RCC 7860 (cell line): ENCODE measurements around the gene HS6ST3.
"Not testable (repeated sequence)": the region's sequence is repeated elsewhere in the genome, so short reads cannot be mapped to it uniquely, and the experiment has no call there.

Source experiments
- DNase-seq: peaks from one replicate; pipeline ENCODE4 v3.0.0-alpha.2; 2015; ENCODE audit warnings: low spot score
- FAIRE-seq: peaks from 2 replicates; lab custom pipeline; 2012; peaks lifted over from hg19 to GRCh38; lab: Jason Lieb, UNC

HS6ST3 gene

DNA sequence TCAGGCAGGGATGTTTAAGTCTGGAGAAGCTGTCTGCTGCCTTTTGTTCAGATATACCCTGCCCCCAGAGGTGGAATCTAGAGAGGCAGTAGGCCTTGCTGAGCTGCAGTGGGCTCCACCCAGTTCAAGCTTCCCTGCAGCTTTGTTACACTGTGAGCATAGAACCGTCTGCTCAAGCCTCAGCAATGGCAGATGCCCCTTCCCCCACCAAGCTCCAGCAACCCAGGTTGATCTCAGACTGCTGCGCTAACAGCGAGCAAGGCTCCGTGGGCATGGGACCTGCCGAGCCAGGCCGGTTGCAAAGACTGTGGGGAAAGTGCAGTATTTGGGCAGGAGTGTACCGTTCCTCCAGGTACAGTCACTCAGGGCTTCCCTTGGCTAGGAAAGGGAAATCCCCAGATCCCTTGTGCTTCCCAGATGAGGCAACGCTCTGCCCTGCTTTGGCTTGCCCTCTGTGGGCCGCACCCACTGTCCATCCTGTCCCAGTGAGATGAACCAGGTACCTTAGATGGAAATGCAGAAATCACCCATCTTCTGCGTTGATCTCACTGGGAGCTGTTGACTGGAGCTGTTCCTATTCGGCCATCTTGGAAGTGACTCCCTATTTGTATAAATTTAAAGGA, 434.6 kb downstream of the HS6ST3 start:
- DNase-seq, FAIRE-seq: not testable (repeated sequence)

- no peak for DNase-seq
- FAIRE-seq, result no peak
These were observed 435.8 kb downstream of the HS6ST3 start for GRCh38 chr13:96525715-96526114.

DNA sequence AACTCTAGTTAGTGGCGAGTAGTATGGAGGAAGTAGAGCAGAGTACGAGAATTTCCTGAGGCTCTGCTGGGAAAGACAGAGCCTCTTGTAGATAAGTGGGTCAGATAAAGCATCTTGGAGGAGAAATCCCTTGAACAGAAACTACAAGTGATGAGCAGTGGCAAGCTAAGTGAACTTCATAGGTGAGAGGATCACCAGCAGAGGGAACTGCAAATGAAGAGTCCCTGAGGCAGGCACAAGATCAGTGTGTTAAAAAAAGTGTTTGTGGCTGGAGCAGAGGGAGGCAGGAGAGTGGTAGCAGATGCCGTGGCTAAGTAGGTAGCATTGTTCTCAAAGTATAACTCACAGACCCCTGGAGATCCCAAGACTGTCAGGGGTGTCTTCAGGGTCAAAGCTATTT, 437.6 kb downstream of the HS6ST3 start:
- FAIRE-seq (no peak), DNase-seq (no peak)

DNA sequence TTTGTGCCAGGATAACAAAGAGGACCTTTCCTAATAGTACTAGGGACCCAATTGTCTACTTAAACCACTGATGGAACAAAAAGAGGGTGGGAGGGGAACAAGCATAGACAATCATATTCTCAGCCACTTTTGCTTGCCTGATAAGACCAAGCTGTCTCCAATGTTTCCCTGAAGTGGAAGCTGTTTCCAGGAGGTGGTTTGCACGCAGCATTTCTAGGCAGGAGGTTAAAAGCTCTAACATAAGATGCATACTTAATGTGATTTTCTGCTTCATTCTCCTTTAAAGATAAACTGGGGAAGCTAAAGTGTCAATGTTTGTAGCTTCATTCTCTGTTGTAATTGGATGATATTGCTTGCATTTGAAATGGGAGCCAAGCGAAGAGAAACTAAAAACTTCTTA, 442.9 kb downstream of the HS6ST3 start:
- DNase-seq (no peak), FAIRE-seq (no peak)

- no peak for FAIRE-seq
- DNase-seq, result no peak
These were observed 443.5 kb downstream of the HS6ST3 start for GRCh38 chr13:96533408-96533807.

GRCh38 chr13:96539791-96540190, 449.9 kb downstream of the HS6ST3 start:
- DNase-seq (no peak), FAIRE-seq (no peak)

DNA sequence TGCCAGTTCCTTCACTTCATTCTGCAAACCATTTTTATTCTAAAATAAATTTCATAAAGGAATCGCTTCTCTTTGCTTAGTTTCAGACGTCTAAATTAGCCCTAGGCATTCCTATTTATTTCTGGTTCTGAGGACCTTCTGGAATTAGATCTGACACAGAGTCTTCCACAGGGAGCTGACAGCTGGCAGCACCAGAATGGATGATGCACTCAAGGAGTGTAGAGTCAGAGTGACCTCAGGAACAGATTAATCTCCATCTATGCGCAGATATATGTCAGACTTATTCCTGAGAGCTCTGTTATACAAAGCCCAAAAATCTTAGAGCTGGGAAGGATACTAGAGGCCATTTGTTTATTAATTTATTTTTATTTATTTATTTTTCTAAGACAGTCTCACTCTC, 450.8 kb downstream of the HS6ST3 start:
- DNase-seq (no peak), FAIRE-seq (no peak)

- no peak for FAIRE-seq
- no peak for DNase-seq
These were observed 453.1 kb downstream of the HS6ST3 start for GRCh38 chr13:96542986-96543385.

GRCh38 chr13:96544957-96545356, 455.1 kb downstream of the HS6ST3 start:
- FAIRE-seq, result no peak

GRCh38 chr13:96546463-96546862, 456.6 kb downstream of the HS6ST3 start:
- FAIRE-seq, result no peak
- DNase-seq, result no peak

More at GRCh38 chr13:96544957-96545356, 455.1 kb downstream of the HS6ST3 start:
- no peak for DNase-seq

DNA sequence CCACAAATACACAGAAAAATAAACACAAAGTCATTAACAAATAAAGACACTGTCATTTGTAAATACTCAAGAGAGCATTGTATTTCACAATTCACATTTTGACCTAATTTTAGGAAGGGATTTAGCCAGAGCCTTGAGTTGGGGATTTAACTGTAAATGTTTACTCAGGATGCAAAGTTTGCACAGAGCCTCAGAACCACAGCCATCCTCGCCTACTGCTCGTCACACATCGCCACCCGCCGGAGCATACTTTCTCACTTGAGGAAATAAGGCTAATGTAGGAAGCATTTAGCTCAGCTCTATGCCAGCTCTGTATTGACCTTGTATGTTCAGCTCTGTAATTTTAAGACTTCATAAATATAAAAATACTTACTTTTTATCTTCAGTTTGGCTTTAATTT, 461.6 kb downstream of the HS6ST3 start:
- FAIRE-seq (no peak), DNase-seq (no peak)

- DNase-seq, result no peak
- FAIRE-seq, result no peak
These were observed 462.7 kb downstream of the HS6ST3 start for GRCh38 chr13:96552559-96552958.

DNA sequence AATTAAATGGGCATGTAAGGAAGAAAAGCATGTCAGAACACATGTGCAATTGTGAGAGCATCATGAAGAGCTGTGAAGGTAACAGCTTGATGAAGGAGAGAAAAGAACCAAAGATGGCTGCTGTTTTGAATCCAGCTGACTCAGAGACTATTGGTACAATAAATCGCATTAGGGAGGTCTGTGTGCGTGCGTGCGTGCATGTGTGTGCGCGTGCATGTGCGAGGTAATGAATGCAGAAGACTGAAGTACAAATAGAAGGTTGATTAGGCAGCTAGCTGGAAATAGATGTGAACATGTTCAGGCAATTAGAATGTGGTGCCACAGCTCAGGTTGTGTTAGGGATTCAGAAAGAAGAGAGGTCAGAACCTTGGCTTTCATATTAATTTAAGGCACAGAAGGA, 463.9 kb downstream of the HS6ST3 start:
- no peak for FAIRE-seq
- no peak for DNase-seq

- DNase-seq, result no peak
- FAIRE-seq, result no peak
These were observed 483.7 kb downstream of the HS6ST3 start for GRCh38 chr13:96573563-96573962.

GRCh38 chr13:96575423-96576320, 485.8 kb downstream of the HS6ST3 start:
- no peak for FAIRE-seq
- DNase-seq, result no peak

- no peak for DNase-seq
These were observed 491.8 kb downstream of the HS6ST3 start for GRCh38 chr13:96581741-96582140.

DNA sequence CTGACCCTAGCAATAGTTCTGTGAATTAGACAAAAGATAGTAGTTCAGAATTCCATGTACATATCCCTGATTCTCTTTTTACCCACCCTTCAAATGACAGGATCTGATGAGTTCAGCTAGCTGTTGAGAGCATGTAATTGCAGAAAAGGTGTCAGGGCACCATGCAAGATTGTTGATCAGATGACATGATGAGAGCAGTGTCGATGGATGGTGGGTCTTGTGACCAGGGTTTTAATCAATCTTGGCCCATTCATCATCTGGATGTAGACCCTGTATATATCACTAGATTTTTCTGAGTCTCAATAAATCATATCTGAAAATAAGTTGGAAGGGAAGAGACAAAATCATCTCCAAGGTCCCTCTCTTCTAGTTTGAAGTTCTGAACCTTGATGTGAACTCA, 525.3 kb downstream of the HS6ST3 start:
- DNase-seq (no peak), FAIRE-seq (no peak)

More at GRCh38 chr13:96581741-96582140, 491.8 kb downstream of the HS6ST3 start:
- FAIRE-seq, result no peak

DNA sequence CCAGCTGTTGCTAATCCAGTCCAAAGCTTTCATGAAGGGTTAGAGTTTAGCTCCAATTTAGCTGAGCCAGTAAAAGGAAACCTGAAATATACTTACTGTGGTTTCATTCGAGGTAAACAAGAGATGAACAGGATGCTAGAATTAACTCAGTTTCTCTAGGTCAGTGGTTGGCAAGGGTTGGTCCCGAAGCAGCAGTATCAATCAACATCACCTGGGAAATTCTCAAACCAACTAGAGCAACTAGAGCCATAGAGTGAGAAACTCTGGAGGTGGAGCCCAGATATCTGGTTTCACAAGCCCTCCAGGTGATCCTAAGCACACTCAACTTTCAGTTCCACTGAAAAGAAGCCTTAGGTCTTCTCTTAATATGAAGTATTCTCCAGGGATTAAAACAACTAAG, 527.6 kb downstream of the HS6ST3 start:
- FAIRE-seq, result no peak
- DNase-seq, result no peak

DNA sequence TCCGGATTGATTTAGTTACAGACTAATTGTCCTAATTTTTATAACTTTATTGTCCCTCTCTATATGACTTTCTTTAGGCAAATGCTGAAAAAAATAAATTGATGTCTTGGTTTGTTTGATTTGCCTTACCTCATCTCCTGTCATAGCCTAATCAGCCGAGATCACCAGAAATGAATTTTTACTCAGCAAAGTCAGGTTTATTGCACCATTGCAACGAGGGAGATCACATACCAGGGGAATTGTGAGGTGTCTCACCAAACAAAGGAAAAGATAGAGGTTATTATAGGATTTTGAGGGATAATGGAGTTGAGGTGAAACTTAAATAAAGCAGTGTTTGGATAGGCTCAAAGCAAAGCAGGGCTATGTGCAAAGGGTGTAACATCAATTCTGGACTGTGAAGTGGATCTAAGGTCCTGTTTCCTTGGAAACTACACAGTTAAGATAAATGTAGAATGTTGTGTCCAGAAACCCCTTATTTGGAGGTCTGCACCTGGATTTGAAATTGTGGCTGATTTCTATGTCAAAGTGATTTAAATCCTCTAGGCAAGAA, 531.8 kb downstream of the HS6ST3 start:
- DNase-seq (no peak), FAIRE-seq (no peak)

DNA sequence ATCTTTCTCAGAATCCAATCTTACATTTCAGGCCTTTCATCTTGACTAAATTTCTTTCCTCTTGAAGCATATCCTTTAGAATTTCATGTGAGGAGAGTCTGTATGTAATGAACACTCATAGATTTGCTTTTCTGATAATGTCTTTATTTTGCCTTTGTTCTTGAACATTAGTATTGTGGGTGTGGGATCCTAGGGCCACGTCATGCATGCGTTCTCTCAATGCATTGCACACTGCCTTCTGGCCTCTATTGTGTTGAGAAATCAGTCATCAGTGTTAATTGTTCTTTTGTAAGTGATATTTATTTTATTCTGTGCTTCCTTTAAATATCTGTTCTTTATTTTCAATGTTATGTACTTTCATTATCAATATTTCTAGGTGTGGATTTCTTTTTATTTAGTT, 539.4 kb downstream of the HS6ST3 start:
- DNase-seq (no peak), FAIRE-seq (no peak)

DNA sequence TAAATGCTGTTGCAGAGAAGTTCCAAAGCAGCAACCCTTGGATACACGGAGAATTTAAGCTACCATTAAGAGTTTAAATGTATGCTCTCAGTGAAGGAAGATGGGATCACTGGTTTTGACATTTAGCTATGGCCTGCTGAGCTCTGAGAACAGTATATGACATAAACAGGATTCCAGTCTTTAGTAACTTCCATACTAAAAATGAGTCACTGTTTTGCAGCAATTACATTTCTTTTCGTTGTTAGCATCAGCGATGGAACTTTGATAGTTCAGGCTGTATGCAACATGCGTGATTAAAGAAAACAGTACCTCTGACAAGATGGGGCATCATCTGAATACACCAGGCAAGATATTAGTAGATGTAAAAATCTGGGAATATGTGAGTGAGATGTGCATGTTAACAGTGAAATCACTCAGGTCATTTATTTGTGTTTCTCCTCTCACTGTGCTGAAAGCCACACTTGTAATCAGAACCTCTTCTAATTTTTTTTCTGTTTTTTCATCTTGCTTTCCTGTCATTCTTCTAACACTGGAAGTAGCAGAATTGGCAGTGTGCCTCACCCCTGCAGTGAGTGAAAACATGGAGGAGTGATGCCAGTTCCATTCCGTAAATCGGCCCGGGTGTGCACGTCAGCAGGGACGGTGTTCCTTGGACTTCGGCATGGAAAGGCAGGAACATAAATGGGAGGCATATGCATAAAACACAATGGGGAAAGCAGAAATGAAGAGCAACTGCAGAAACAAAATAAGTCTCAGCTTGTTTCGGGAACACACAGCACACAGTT, 542.8 kb downstream of the HS6ST3 start:
- no peak for DNase-seq
- no peak for FAIRE-seq
